ENCODE results near the gene PEAK3.

- TF ChIP-seq GATA2 (IDR thresholded peaks at IDR 0.05; ENCODE audit: low read depth, low read length) (no peak), GATA3 (IDR thresholded peaks at IDR 0.05; ENCODE audit: low read depth, low read length) (no peak)
These were observed 7.9 kb upstream of the PEAK3 start for GRCh38 chr19:2289714-2290435.
